Measurements from ENCODE around the gene GSTA3. TPM values are rescaled to one million over a fixed set of nuclear protein-coding genes. Genes with fewer than 3 reads are reported as not detected.
"Not testable (repeated sequence)": the region's sequence is repeated elsewhere in the genome, so short reads cannot be mapped to it uniquely, and the experiment has no call there.

The GSTA3 gene
- total RNA-seq, 1 experiment from 2014 or later: not detected

- intact Hi-C loops (cut with micrococcal nuclease; ENCODE audit: unreplicated experiment): no loop called here
- ChIA-PET POLR2A (no interaction called here), CTCF (no interaction called here)
- in situ Hi-C loops (cut with HindIII; ENCODE audit: low pct_unique_long_range_greater_than_20kb, low sequenced_read_pairs): no loop called here
- TF ChIP-seq SIN3A (IDR thresholded peaks at IDR 0.05; ENCODE audit: borderline replicate concordance, insufficient read depth, low read depth, low read length) (no peak), POLR2AphosphoS5 (IDR thresholded peaks at IDR 0.05; ENCODE audit: low read depth, low read length) (no peak), REST (IDR thresholded peaks at IDR 0.05; ENCODE audit: insufficient read depth in 1 of 2, low read depth in 2 of 2, low read length in 1 of 2) (no peak), TCF7L2 (IDR thresholded peaks at IDR 0.05; ENCODE audit: low read depth, low read length) (no peak)
- TF ChIP-seq, protein P1, sequence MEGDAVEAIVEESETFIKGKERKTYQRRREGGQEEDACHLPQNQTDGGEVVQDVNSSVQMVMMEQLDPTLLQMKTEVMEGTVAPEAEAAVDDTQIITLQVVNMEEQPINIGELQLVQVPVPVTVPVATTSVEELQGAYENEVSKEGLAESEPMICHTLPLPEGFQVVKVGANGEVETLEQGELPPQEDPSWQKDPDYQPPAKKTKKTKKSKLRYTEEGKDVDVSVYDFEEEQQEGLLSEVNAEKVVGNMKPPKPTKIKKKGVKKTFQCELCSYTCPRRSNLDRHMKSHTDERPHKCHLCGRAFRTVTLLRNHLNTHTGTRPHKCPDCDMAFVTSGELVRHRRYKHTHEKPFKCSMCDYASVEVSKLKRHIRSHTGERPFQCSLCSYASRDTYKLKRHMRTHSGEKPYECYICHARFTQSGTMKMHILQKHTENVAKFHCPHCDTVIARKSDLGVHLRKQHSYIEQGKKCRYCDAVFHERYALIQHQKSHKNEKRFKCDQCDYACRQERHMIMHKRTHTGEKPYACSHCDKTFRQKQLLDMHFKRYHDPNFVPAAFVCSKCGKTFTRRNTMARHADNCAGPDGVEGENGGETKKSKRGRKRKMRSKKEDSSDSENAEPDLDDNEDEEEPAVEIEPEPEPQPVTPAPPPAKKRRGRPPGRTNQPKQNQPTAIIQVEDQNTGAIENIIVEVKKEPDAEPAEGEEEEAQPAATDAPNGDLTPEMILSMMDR (IDR thresholded peaks at IDR 0.05): no peak
- Histone ChIP-seq H3K27ac (ENCODE audit: low read length) (no peak overlapping the region), H3K9me3 (ENCODE audit: control insufficient read depth, insufficient read depth, low read depth, low read length) (no peaks in the 10 kb centered on the region), H3K36me3 (ENCODE audit: control insufficient read depth, insufficient read depth, low read length) (no peaks in the 10 kb centered on the region), H3K4me1 (ENCODE audit: control insufficient read depth, insufficient read depth, low read length) (no peaks in the 10 kb centered on the region), H3K27me3 (ENCODE audit: control insufficient read depth, insufficient read depth, low read length) (no peaks in the 10 kb centered on the region), H3K4me3 (ENCODE audit: low read depth in 2 of 2, low read length in 2 of 2) (no peak overlapping the region)
- BruUV-seq (replicated peaks): no TSS peak
- DNase-seq (ENCODE audit: low read depth, low spot score) (no peak), ATAC-seq (no peak)
Observed at GRCh38 chr6:52858416-52858815, 51.1 kb downstream of the GSTA3 start.

- H3K27me3 ChIP-seq (ENCODE audit: control insufficient read depth, insufficient read depth, low read length); H3K4me1 ChIP-seq (ENCODE audit: control insufficient read depth, insufficient read depth, low read length); H3K36me3 ChIP-seq (ENCODE audit: control insufficient read depth, insufficient read depth, low read length); CTCF ChIA-PET; intact Hi-C loops (cut with micrococcal nuclease; ENCODE audit: unreplicated experiment); ATAC-seq; H3K9me3 ChIP-seq (ENCODE audit: control insufficient read depth, insufficient read depth, low read depth, low read length); DNase-seq (ENCODE audit: low read depth, low spot score); BruUV-seq (replicated peaks); H3K27ac ChIP-seq (ENCODE audit: low read length); in situ Hi-C loops (cut with HindIII; ENCODE audit: low pct_unique_long_range_greater_than_20kb, low sequenced_read_pairs); POLR2A ChIA-PET; H3K4me3 ChIP-seq (ENCODE audit: low read depth in 2 of 2, low read length in 2 of 2): not testable (repeated sequence)
Observed at GRCh38 chr6:52856137-52856536, 53.4 kb downstream of the GSTA3 start.

GRCh38 chr6:52849137-52849536 lies 60.4 kb downstream of the GSTA3 start:
- TF ChIP-seq, protein P1 (IDR thresholded peaks at IDR 0.05): no peak
- no peak for TF ChIP-seq POLR2AphosphoS5 (IDR thresholded peaks at IDR 0.05; ENCODE audit: low read depth, low read length)
- BruUV-seq (replicated peaks): no TSS peak
- no peaks in the 10 kb centered on the region for H3K9me3 ChIP-seq (ENCODE audit: control insufficient read depth, insufficient read depth, low read depth, low read length)
- DNase-seq (ENCODE audit: low read depth, low spot score) (no peak), ATAC-seq (no peak)
- ChIA-PET POLR2A (no interaction called here), CTCF (interaction anchor here (0.6 kb wide), 1 partner anchor 20 kb away, joined by 3 read pairs; no protein-coding TSS in a partner anchor)
- no peaks in the 10 kb centered on the region for H3K4me1 ChIP-seq (ENCODE audit: control insufficient read depth, insufficient read depth, low read length)
- in situ Hi-C loops (cut with HindIII; ENCODE audit: low pct_unique_long_range_greater_than_20kb, low sequenced_read_pairs) (no loop called here), intact Hi-C loops (cut with micrococcal nuclease; ENCODE audit: unreplicated experiment) (no loop called here)
- no peak overlapping the region for H3K4me3 ChIP-seq (ENCODE audit: low read depth in 2 of 2, low read length in 2 of 2)
- no peak overlapping the region for H3K27ac ChIP-seq (ENCODE audit: low read length)
- H3K27me3 ChIP-seq (ENCODE audit: control insufficient read depth, insufficient read depth, low read length): peaks cover 2% of the 10 kb centered on the region; the same call in 1 of the 2 replicates
- H3K36me3 ChIP-seq (ENCODE audit: control insufficient read depth, insufficient read depth, low read length): no peaks in the 10 kb centered on the region

Other genes with a start within 250 kb of the GSTA3 start
- 45.6 TPM for gene TMEM14A, start 238.6 kb downstream of the GSTA3 start, total RNA-seq (2021; ENCODE audit: unreplicated experiment)
- not detected for gene GSTA2, start 146.2 kb downstream of the GSTA3 start, total RNA-seq (2021; ENCODE audit: unreplicated experiment)
- 0.28 TPM for gene GSTA1, start 105.9 kb downstream of the GSTA3 start, total RNA-seq (2021; ENCODE audit: unreplicated experiment)
- gene GSTA5, start 68.9 kb downstream of the GSTA3 start, total RNA-seq (2021; ENCODE audit: unreplicated experiment): not detected
- gene GSTA4, start 85.6 kb upstream of the GSTA3 start, total RNA-seq (2021; ENCODE audit: unreplicated experiment): 3.9 TPM
- gene CILK1, start 152.1 kb upstream of the GSTA3 start, total RNA-seq (2021; ENCODE audit: unreplicated experiment): 4.2 TPM
- gene FBXO9, start 155.7 kb upstream of the GSTA3 start, total RNA-seq (2021; ENCODE audit: unreplicated experiment): 60.0 TPM
- not detected for gene GCM1, start 239.1 kb upstream of the GSTA3 start, total RNA-seq (2021; ENCODE audit: unreplicated experiment)